Lung (tissue), 12 donors: ENCODE measurements around the gene TTC13. TPM values are rescaled to one million over a fixed set of nuclear protein-coding genes. Genes with fewer than 3 reads are reported as not detected.
A peak's percentile ranks its signal among the peaks of the same experiment; 100 is the strongest.

ENCODE experiments used
- ATAC-seq: fragments of 200-7000 bp; cut with Tn5 transposase; one replicate; pipeline ENCODE4 v1.9.1; 2020; ENCODE audit warnings: moderate number of reproducible peaks; ENCODE audit not compliant: insufficient read depth, low FRiP score
- DNase-seq, 3 donors: peaks; one replicate each; pipeline ENCODE4 v3.0.0-alpha.2; 2013 to 2017
- H3K27ac ChIP-seq, 2 donors: one replicate each; pipeline ENCODE4 v1.5.1; 2013; ENCODE audit warnings: mild to moderate bottlenecking in 2 of 2, moderate library complexity in 2 of 2, control low read depth in 1 of 2, inconsistent platforms in 1 of 2, low read depth in 1 of 2, low read length in 1 of 2
- H3K27me3 ChIP-seq, 3 donors: one replicate each; pipeline ENCODE4 v1.5.1; 2013; ENCODE audit warnings: low read length in 2 of 3; ENCODE audit not compliant: control insufficient read depth in 3 of 3, insufficient read depth in 3 of 3
- H3K36me3 ChIP-seq, 4 donors: one replicate each; pipeline ENCODE4 v1.5.1; 2013; ENCODE audit warnings: low read length in 4 of 4, mild to moderate bottlenecking in 1 of 4, moderate library complexity in 1 of 4; ENCODE audit not compliant: control insufficient read depth in 4 of 4, insufficient read depth in 4 of 4
- H3K4me1 ChIP-seq, 5 donors: one replicate each; pipeline ENCODE4 v1.5.1; 2013; ENCODE audit warnings: low read length in 5 of 5, mild to moderate bottlenecking in 2 of 5, moderate library complexity in 1 of 5; ENCODE audit not compliant: control insufficient read depth in 5 of 5, insufficient read depth in 5 of 5
- H3K4me3 ChIP-seq: one replicate; pipeline ENCODE4 v1.5.1; 2013; ENCODE audit warnings: mild to moderate bottlenecking, control low read depth, moderate library complexity
- H3K9ac ChIP-seq, 2 donors: one replicate each; pipeline ENCODE4 v1.5.1; 2013; ENCODE audit warnings: low read length in 2 of 2, control low read depth in 1 of 2; ENCODE audit not compliant: insufficient read depth in 1 of 2
- H3K9me3 ChIP-seq, 4 donors: one replicate each; pipeline ENCODE4 v1.5.1; 2013; ENCODE audit warnings: low read length in 3 of 4, mild to moderate bottlenecking in 1 of 4, moderate library complexity in 1 of 4; ENCODE audit not compliant: control insufficient read depth in 4 of 4, insufficient read depth in 3 of 4
- WGBS, 2 donors: extraction: QIAGEN DNeasy Blood & Tissue Kit; methylation state at CpG; one replicate each; pipeline ENCODE4 v1.1.7; 2013; 5-methylcytosine and 5-hydroxymethylcytosine counted together
- polyA plus RNA-seq, 2 donors: library from polyadenylated mRNA; stranded (reverse); fragments of 200-250 nt; gene quantifications; one replicate each; pipeline ENCODE4 v1.2.1, GENCODE V29; 2013
- total RNA-seq, 2 donors: library from RNA; depleted of rRNA in 1 of 2; stranded (reverse); fragments of >200 nt in 1 of 2; gene quantifications; one replicate each; pipeline ENCODE4 v1.2.1, GENCODE V29; 2014 to 2021
- TF ChIP-seq, protein P1 (sequence below): IDR thresholded peaks from 2 replicates; pipeline ENCODE4 v1.5.1; 2012; ENCODE audit warnings: mild to moderate bottlenecking; ENCODE audit errors: control extremely low read depth, extremely low read depth
- donor health status: control.
- donor health status: control.
- donor health status: Bipolar disorder and iron deficiency.
- donor health status: healthy.
- donor health status: DM: yes; HTN: yes; CAD: no.

Gene TTC13
- total and polyA plus RNA-seq, 4 donors, result 7.9 to 24.5 (median 17.4) TPM

DNA sequence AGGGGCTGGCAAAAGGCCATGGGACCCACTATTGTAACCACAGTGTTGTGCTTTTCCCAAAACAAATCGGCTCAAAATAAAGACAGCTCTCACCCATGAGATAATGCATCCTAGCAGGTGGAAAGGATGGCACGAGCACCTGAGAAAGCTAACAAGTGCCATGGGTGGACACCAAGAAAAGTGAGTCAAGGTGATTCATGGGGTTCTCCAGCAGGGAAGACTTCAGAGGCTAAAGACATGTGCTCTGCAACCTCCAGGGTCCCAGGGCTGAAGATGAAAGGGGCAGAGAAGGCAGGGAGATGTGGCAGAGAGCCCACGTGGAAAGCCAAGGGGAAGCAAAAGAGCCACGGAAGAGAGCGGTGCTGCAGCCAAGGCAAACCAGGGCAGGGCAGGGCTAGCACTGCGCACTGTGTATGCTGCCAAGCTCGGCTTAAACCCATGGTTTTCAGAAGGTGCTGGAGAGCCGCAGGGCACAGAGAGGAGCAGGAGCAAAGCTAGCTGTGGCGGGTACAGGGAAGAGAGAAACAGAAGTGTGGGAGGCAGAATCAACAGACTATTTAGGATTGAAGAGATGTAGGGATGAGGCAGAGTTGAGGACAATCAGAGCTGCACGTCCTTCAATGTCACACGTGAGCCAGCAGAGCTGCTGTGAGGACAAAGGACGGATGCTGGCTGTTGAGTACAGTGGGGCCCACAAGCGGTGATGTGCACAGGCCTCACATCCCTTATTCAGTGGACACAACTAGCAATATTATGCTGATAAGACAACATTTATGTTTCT lies 68.5 kb downstream of the TTC13 start:
- ATAC-seq (no peak), DNase-seq (no peak)
- H3K9ac ChIP-seq, result no peak overlapping the region
- no peaks in the 10 kb centered on the region for H3K4me1 ChIP-seq
- peaks cover 0 to 14% (median 5%) of the 10 kb centered on the region in 4 donors for H3K36me3 ChIP-seq
- H3K27ac ChIP-seq, result peak overlapping the region in 1 of 2 donors; percentile 9
- H3K9me3 ChIP-seq, result no peaks in the 10 kb centered on the region
- H3K4me3 ChIP-seq, result peak overlapping the region; percentile 1
- TF ChIP-seq, protein P1, sequence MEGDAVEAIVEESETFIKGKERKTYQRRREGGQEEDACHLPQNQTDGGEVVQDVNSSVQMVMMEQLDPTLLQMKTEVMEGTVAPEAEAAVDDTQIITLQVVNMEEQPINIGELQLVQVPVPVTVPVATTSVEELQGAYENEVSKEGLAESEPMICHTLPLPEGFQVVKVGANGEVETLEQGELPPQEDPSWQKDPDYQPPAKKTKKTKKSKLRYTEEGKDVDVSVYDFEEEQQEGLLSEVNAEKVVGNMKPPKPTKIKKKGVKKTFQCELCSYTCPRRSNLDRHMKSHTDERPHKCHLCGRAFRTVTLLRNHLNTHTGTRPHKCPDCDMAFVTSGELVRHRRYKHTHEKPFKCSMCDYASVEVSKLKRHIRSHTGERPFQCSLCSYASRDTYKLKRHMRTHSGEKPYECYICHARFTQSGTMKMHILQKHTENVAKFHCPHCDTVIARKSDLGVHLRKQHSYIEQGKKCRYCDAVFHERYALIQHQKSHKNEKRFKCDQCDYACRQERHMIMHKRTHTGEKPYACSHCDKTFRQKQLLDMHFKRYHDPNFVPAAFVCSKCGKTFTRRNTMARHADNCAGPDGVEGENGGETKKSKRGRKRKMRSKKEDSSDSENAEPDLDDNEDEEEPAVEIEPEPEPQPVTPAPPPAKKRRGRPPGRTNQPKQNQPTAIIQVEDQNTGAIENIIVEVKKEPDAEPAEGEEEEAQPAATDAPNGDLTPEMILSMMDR, result no peak
- no peaks in the 10 kb centered on the region for H3K27me3 ChIP-seq
- WGBS, 2 donors, result 84 to 86% methylated on average over 13 of the region's 13 CpGs

DNA sequence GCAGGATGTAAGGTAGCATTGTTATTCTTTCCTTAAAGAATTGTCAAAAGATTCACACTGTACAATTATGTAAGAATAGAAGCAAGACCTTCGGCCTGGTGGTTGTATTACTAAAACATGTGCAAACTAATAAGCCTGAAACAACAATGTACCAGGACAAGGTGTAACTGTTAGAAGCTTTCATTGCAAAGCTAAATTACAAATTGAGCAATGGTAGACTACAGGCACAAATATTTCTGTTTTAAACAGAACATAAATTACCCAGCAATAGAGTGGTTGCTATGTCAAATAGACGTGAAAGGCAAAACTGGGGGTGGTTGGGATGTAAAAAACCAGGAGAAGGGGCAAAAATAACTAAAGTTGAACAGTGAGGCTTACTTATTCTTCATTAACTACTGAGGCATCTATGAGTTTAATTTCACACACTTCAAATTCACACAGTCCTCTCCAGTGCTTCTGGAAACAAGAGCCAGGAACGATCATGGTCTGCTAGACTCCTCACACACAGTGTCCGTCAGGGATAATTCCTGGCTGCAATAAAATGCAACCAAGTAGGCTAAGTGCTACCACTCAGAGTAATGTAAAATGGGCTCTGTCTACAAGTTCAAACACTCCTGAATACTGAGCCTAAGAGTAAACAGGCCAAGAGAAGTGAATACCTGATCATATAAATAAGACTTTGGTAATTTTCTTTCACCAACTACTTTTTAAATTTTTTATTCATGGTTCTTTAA lies 71.0 kb downstream of the TTC13 start:
- Histone ChIP-seq H3K9me3 (no peaks in the 10 kb centered on the region), H3K9ac (no peak overlapping the region), H3K4me1 (peaks cover 0 to under 1% (median 0%) of the 10 kb centered on the region in 5 donors), H3K36me3 (peaks cover 0 to 12% (median 3%) of the 10 kb centered on the region in 4 donors), H3K4me3 (no peak overlapping the region), H3K27ac (no peak overlapping the region), H3K27me3 (no peaks in the 10 kb centered on the region)
- TF ChIP-seq, protein P1, result no peak
- ATAC-seq, result no peak
- 69 to 88% methylated on average over 4 of the region's 4 CpGs for WGBS, 2 donors
- no peak for DNase-seq

DNA sequence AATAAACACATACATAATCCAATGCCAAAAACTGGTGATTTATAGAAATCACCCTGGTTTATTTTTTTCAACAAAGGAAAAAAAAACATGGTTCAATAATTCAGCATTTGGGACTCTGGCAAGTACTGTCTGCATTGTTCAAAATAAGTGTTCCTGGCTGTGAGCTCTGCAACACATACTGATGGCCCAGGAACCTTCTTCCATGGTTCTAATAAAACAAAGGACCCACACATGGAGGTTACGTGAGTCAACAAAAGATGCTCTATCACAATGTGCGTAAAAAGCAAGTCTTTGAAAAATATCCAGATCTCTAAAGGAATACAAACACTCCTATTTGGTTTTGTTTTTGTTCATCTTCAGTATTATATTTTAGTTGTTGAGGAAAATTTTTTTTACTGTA lies 72.4 kb downstream of the TTC13 start:
- TF ChIP-seq, protein P1, result no peak
- no peak overlapping the region for H3K4me3 ChIP-seq
- H3K9me3 ChIP-seq, result no peaks in the 10 kb centered on the region
- ATAC-seq (no peak), DNase-seq (no peak)
- no peak overlapping the region for H3K9ac ChIP-seq
- no peak overlapping the region for H3K27ac ChIP-seq
- H3K4me1 ChIP-seq, result peaks cover 0 to 11% (median 4%) of the 10 kb centered on the region in 5 donors
- no peaks in the 10 kb centered on the region for H3K27me3 ChIP-seq
- H3K36me3 ChIP-seq, result peaks cover 0 to 10% (median 3%) of the 10 kb centered on the region in 4 donors
- 93 to 95% methylated on average over 2 of the region's 2 CpGs for WGBS, 2 donors
